ENCODE results near the gene MAN2A1.

GRCh38 chr5:109888989-109889388 lies 199.3 kb downstream of the MAN2A1 start:
- TF ChIP-seq POLR2AphosphoS5 (IDR thresholded peaks at IDR 0.05) (no peak), POLR2A (IDR thresholded peaks at IDR 0.05) (no peak)
- TF ChIP-seq, protein P1, sequence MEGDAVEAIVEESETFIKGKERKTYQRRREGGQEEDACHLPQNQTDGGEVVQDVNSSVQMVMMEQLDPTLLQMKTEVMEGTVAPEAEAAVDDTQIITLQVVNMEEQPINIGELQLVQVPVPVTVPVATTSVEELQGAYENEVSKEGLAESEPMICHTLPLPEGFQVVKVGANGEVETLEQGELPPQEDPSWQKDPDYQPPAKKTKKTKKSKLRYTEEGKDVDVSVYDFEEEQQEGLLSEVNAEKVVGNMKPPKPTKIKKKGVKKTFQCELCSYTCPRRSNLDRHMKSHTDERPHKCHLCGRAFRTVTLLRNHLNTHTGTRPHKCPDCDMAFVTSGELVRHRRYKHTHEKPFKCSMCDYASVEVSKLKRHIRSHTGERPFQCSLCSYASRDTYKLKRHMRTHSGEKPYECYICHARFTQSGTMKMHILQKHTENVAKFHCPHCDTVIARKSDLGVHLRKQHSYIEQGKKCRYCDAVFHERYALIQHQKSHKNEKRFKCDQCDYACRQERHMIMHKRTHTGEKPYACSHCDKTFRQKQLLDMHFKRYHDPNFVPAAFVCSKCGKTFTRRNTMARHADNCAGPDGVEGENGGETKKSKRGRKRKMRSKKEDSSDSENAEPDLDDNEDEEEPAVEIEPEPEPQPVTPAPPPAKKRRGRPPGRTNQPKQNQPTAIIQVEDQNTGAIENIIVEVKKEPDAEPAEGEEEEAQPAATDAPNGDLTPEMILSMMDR (IDR thresholded peaks at IDR 0.05), result no peak
